Ureter (tissue), 1 donor: Measurements from ENCODE around the gene ING5. TPM values are rescaled to one million over a fixed set of nuclear protein-coding genes. Genes with fewer than 3 reads are reported as not detected.

Source experiments
- DNase-seq: peaks from one replicate; pipeline ENCODE4 v3.0.0-alpha.2; 2020; ENCODE audit warnings: low spot score
- total RNA-seq: library from RNA; stranded (reverse); gene quantifications from one replicate; pipeline ENCODE4 v1.2.4, GENCODE V29; 2023
- donor health status: DM: yes; HTN: yes; CAD: no.

ING5 gene
- total RNA-seq, 1 donor from 2014 or later, result 48.0 TPM

DNA sequence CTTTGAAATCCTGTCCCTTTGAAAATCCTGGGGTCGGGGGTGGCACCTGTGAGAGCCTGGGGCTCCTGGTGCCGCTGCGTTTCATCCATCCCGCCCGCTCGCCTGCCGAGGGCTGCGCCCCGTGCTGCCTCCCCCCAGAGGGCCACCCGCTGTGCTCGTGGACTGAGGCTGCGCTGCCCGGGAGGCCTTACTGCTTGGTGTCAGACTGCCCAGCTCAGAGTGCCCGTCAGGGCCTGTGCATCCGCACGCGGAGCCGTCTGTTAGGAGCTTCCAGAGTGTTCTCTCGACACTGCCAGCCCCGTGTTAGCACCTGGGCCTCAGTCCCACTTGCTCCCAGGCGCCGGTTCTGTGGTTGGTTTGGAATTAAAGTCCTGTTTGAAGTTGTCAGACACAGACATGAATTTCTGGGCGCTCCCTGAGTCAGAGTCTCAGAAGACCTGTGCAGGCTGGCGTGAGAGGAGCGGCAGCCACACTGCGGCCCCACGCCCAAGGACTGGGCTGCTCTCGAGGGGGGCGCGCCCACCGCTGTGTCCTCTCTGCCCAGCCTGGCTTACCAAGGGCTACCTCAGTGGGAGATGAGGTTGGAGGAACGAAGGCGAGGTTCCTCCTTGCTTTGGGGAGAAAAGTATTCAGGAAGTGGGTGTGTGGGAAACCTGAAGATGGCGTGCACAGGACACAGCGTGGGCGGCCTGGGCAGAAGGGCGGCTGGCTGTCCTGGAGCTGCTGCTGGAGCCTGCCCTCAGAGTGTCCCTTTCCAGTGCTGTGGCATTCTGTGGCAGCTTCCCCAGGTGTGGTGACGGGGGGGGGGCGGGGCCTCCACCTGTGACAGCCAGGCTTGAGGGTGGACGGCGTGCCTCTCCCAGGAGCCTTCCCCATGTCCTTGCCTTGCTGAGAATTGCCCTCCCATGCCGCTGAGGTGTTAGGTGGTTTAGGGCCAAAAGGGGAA lies 29.3 kb upstream of the ING5 start:
- DNase-seq, result no peak

DNA sequence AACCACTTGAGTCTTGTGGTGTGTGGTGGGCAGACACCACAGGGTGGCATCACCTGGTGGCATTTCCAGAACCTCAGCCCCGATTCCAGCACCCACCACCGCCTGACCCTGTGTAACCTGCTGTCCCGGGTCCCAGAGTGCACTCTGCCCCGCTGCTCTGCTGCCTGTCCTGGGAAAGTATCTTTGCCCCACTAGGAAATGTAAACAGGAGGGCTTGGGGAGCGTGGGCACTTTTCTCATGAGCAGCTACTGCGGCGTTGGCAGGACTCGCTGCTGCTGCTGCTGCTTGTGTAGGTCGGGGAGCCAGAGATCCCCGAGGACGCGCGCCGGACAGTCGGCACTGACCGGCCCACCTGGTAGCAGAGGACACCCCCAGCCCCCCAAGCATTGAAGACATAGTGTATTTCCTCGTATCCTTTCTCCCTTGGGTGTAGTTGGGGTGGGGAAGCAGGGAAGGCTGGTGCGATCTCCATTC lies 28.6 kb upstream of the ING5 start:
- no peak for DNase-seq

DNA sequence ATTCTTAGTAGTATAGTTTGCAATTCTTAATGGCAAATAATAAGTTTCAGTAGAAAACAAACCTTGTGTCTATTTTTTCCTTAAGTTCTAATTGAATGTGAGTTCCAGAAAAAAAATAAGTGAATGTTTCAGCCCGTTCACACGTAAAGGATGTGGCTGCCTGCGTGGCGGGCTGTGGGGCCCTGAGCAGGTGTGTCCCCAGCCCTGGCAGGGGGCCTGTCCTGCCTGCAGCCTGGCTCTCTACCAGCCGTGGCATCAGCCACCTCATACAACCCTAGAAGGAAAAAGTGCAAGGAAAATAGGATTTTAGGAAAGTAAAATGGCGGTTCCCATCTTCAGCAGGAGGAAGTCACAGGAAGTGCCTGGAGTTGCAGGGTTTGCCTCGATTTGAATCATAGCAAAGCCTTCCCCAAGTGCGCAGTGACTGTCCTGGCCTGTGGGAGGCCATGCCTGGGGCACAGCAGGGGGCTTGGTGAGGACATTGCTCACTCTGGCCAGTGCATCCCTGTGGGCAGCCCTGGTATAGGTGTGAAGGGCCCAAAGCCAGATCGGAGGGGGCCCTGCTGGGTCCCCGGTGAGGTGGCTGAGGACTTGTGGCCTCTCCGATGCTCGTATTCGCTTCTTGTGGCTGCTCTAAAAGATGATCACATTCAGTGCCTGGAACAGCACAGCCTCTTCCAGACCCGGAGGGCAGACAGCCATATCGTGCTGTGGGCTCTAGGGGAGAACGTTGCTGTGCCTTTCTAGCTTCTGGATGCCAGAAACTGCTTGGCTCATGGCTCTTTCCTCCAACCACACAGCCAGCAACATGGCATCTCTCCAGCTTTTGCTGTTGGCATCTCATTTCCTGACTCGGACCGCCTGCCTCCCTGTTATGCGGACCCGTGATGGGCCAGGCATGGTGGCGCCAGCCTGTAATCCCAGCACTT lies 27.8 kb upstream of the ING5 start:
- DNase-seq, result no peak

DNA sequence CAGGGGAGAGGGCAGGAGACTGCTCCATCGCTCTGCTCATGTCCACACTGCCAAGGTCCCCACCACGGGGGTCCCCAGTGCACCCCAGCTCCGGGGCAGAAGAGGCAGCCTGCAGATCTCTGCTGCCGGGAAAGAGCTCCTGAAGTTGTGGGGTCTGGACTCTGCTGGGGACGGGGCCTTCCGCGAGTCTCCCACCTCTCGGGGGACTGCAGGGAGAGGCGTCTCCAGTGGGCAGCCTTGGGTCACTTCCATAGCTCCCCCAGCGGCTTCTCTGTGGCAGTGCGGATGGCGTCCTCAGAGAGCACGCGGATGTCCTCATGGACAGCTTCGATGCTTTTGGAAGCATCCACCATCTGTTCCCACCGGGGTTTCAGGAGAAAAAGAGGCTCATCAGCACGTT lies 26.0 kb upstream of the ING5 start:
- no peak for DNase-seq

GRCh38 chr2:241676665-241677064 lies 25.2 kb upstream of the ING5 start:
- no peak for DNase-seq

DNA sequence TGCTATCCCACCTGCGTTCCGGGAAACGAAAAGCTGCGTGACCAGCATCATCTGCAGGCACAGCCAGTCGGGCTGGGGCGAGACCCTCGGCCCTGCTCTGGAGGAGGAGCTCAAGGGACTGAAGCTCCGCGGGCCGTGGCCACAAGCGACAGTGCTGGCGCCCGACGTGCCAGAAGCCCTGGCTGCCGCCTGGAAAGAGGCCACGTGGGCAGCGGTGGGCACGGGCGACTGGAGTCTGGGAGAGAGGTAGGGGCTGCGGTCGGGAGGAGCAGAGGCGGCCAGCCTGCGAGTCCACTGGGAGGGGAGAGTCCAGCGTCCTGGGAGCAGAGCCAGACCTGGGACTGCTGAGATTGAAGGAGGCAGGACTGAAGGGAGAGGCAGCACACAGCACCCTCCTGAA lies 24.4 kb upstream of the ING5 start:
- no peak for DNase-seq

DNA sequence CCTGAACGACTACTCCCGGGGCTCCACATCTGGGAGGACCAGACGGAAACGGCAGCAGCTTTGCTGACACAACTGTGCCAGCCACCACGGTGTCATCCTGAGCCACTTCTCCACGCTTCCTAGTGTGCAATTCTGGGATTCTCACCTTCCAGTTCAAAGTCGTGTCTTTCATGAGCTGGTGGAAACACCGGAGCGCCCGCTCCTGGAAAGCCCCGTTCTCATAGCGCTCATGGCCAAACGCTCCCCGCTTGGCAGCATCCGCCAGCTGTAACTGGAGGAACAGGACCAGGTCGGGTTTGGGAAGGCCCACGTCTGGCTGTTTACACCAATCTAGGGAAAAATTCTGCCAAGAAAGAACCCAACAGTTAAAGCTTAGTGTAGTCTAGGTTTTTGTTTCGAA lies 23.5 kb upstream of the ING5 start:
- no peak for DNase-seq

- no peak for DNase-seq
Measured at GRCh38 chr2:241678784-241679540, 22.9 kb upstream of the ING5 start.

DNA sequence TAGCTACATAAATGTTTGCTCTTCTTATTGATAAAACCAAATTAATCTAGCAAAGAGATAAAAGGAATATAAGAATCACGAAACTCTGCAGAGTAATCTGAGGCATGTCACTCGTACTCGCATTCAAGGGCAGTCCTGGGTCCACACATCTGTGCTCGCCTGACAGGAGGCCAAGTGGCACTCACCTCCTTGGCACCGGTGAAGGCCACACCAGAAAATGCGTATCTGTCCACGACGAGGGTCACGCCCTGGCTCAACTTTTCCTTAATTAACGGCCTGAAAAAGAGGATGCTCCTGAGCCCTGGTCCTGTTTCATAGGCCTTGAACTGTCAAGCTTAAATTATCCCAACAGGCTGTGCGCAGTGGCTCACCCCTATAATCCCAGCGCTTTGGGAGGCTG lies 21.8 kb upstream of the ING5 start:
- DNase-seq, result no peak

DNA sequence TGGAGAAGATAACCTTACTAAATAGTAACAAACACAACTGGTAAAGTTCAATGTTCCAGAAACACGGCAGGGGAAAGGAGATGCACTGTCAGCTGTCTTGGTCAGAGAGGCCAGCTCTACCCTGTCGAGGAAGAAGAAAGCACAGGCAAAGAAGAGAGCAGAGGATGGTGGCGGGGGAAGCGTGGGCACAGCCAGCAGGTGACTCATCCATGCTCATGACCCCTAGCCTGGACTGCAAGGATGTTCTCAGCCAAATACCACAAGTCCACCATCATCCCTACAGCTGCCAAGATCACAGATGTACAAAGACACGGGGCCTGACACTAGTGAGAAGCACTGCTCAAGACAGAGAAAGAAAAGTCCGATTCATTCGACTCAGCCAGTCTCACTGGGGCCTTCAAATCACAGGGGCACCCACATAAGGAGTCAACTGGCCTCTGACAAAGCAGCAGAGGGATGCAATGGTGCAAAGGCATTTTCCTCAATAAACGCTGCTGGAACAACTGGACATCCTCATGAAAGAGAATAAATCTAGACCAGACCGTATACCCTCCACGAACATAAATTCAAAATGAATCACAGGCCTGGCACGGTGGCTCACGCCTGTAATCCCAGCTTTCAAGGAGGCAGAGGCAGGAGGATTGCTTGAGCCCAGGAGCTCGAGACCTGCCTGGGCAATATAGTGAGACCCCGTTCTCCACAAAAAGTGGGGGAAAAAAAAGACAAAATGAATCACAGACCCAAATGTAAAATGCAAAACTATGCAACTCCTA lies 20.8 kb upstream of the ING5 start:
- no peak for DNase-seq

DNA sequence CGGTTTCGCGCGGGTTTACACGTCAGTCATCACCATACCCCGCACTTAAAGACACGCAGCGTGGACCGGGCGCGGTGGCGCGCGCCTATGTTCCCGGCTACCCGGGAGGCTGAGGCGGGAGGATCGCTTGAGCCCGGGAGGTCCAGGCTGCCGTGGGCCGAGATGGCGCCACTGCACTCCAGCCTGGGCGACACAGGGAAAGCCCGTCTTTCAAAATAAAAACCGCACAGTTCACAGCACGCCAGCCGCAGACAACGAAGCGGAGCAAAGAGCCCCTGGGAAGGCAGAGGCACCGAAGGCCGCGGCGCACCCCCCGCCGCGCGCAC lies 15.6 kb upstream of the ING5 start:
- no peak for DNase-seq

GRCh38 chr2:241686650-241687425 lies 15.0 kb upstream of the ING5 start, which contains the start of gene DTYMK:
Gene DTYMK, minus strand, starts transcription at chr2:241686815. Its CDS starts 32 bp downstream, at chr2:241686783.
- DNase-seq, result peak; percentile 95

DNA sequence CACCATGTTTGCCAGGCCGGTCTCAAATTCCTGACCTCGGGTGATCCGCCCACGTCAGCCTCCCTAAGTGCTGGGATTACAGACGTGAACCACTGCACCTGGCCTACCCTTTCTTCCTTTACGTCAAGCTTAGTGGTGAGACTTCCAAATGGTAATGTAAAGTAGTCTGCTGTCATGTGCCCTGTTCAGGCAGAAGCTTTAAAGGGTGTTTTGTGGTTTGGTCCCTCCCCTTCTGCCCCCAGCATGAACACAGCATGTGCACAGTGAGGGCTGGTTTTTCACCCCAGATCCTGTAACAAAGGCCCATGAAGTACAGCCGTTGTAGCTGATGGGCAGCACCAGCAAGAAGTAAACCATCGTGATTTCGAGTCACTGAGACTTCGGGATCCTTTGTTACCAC lies 12.5 kb upstream of the ING5 start:
- DNase-seq, result no peak

GRCh38 chr2:241690202-241690717 lies 11.6 kb upstream of the ING5 start:
- DNase-seq, result no peak

GRCh38 chr2:241692448-241692847 lies 9.4 kb upstream of the ING5 start:
- no peak for DNase-seq

GRCh38 chr2:241695651-241696050 lies 6.2 kb upstream of the ING5 start:
- DNase-seq, result no peak

DNA sequence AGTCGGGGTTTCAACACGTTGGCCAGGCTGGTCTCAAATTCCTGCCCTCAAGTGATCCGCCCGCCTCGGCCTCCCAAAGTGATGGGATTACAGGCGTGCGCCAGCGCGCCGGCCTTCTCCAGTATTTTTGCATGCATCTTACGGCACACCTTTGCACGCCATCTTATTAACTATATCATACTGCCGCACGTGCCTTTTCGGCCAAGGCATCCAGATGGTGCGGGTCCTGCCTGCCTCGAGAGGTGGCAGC lies 765 bp upstream of the ING5 start:
- no peak for DNase-seq

DNA sequence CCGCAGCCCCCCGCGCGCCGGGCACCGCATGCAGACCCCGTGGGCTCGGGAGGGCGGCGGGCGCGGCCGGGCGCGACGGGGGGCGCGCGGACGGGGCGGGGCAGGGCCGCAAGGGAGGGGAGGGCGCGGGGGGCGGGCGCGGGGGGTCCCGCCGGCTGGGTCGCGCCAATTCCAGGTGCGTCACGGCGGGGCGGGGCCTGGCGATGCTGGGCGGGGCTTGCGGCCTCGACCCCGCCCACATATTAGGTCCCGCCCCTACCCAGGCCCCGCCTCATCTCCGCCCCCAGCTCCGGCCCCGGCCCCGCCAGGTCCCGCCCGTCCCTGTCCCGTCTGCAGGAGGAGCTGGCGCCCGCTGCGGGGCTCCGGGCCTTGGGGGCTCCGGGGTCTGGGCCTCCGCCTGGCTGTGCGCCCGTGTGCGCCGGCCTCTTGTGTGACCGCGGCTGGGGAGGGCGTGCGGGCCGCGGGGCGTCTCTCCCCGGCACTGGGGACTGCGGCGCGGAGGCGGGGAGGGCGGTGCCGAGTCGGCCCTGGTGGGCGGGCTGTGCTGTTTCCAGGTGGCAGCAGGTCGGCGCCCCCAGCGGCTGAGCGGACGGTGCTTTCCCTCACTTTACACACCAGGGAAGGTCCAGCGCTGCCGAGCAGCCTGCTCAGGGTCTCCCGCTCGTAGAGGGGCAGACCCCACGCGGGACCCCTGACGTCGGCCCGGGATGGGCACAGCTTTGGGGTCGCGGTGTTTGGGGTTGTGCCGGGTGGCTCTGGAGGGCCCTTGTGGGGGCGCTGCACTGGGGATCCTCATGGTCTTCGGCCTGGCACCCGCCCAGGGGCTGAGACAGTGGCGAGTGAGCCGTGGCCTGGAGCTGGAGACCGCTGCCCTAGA lies 554 bp downstream of the ING5 start:
- peak; percentile 89 for DNase-seq

GRCh38 chr2:241703032-241703604 lies 1.3 kb downstream of the ING5 start:
- DNase-seq, result no peak
